GM21515 (cell line): Measurements from ENCODE around the gene CFAP58.

ENCODE experiments used
- ATAC-seq: cut with Tn5 transposase; IDR thresholded peaks from one replicate; pipeline ENCODE4 v1.9.1; 2021; ENCODE audit not compliant: unreplicated experiment

CFAP58 gene

GRCh38 chr10:104322416-104322782, 31.2 kb upstream of the CFAP58 start:
- no peak for ATAC-seq

GRCh38 chr10:104323085-104323484, 30.5 kb upstream of the CFAP58 start:
- no peak for ATAC-seq

GRCh38 chr10:104323760-104324201, 29.9 kb upstream of the CFAP58 start:
- no peak for ATAC-seq

- no peak for ATAC-seq
Observed at GRCh38 chr10:104324221-104324686, 29.4 kb upstream of the CFAP58 start.

DNA sequence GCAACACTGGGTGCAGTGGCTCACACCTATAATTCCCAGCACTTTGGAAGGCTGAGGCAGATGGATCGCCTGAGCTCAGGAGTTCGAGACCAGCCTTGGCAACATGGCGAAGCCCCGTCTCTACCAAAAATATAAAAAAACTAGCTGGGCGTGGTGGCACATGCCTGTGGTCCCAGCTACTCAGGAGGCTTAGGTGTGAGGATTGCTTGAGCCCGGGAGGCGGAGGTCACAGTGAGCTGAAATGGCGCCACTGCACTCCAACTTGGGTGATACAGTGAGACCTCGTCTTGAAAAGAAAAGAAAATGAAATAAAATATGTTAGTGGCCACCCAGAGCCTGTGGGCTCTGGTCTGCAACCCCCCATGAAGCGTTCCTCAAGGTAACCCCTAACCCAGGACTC, 28.7 kb upstream of the CFAP58 start:
- no peak for ATAC-seq

DNA sequence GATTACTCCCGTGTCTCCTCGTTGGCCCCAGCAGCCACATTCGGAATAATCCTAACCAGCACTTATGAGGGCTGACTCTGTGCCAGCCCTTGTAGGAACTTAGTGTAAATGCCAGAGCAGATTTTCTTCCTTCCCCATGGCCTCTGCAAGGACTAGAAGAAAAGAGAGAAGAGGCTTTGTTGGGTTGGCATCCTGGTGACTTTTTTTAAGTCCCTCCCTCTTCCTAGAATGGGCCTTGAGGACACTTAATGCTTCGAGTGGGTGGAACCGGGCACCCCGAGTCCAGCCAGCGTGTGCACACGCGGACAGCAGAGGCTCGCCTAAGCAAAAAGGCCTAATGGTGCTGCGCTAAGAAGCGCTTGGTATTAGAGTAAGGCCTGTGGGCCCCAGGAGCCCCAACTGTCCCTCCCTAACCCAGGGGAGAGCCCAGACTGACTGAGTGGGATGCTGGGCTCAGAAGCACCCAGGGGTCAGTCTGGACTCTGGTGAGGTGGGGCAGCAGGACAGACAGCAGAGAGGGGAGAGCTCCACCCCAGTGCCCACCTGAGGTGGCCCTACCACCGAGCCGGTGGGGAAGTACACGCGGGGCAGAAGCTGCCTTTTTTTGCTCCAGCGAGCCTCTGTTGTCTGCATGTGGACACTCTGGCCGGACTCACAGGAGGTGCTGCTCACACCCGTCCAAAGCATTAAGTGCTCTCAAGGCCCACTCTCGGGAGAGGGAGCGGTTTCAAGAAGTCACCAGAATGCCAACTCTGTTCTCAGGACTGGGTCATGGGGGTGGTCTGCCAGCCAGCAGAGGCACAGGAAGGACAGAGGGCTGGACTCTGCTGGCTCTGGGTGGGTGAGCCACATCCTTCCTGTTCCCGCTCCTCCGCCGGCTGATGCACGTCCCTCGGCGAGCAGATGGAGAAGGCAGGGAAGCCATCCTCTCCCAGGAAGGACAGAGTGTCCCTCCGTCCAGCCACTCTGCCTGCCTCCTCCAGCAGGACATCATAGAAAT, 27.9 kb upstream of the CFAP58 start:
- no peak for ATAC-seq

GRCh38 chr10:104326991-104327610, 26.5 kb upstream of the CFAP58 start:
- ATAC-seq = no peak

- no peak for ATAC-seq
Observed at GRCh38 chr10:104327745-104328645, 25.6 kb upstream of the CFAP58 start.

- ATAC-seq = no peak
Observed at GRCh38 chr10:104328646-104328895, 25.1 kb upstream of the CFAP58 start.

DNA sequence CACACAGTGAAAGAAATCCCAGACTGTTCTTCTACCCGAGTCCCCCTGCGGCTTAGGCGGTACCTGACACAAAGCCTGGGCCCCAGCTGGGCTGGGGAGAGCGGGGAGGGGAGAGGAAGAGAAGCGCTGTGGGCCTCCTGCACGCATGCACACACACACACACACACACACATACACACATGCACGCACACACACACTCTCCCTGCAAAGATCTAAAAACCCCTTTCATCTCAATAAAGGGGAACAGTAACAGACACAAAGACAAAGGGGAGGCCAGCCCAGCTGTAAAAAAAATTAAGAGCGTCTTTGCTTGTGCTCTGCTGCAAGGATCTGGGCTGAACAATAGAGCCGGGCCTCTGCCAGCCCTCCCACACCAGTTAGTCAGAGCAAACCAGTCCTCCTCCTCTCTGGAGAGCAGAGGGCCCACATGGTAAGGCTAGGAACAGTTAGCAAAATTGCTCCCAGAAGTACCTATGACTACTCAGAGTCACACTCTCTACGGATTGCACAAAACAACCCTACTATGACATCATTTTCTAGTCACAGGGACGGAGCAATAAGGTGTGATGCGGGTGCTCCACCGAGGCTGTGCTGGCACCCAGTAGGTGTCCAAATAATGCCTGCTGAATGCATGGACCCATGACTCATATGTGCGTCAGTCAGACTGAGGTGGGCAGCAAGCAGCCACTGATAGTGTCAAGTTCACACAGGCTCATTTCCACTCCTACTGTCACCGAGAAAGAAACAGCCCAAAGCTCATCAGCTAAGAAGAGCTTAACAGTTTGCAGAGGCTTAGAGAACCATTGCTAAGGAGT, 24.5 kb upstream of the CFAP58 start:
- peak; percentile 49 for ATAC-seq

DNA sequence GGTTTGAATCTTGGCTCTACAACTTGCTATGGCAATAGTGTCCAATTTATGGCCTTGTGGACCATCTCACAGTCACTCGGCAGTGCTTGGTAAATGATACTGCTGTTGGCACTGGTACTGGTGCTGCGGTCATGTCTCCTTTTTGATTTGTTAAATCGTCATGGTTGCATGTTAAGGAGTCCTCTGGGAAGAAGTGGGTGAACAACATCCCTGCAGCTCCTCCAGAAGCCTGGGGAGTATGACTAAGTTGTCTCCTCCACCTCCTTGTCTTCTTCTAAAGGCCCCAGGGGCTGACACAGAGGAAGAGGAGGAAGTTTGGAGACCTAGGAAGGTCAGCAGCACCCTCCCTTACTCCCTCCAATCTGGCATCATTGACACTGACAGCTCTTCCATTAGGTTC, 23.9 kb upstream of the CFAP58 start:
- no peak for ATAC-seq

DNA sequence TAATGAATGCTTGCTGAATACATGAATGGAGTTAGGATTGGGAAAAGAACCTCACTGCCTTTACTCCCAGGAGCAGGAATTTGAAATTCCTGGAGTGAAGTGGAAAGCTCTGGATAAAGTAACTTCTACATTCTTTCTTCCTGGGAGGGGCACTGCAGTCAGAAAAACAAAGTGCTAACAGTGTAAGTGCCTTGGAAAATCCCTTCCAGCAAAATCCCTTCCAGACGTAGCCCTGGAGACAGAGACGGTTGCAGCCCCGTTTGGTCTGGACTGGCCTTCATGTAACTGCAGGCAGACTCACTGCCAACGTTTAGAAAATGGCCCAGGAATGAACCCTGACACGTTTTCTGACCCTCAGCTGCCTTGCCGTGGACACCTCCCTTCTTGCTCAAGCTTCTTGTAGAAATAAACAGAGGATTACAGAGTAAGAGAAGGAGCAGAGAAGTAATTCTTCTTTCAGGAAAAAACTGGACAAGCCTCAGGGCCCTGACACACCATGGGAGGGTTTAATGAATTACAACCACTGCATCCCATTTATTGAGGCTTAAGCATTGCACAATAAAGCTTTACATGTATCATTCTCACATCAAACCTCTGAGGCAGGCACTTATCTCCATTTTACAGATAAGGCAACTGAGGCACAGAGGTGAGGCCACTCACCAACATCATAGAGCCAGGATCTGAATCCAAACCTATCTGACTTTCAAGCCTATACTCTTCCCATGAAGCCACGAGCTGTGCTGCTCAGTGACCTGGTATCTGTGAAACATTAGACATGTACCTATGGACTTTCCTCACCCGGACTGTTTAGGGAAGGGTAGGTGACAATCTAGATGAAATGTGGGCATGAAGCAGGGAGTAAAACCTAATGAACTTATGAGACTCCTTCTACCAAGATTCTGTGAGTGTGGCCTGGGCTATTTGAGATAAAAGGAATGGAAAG, 23.2 kb upstream of the CFAP58 start:
- no peak for ATAC-seq

- no peak for ATAC-seq
Observed at GRCh38 chr10:104331208-104331838, 22.3 kb upstream of the CFAP58 start.

DNA sequence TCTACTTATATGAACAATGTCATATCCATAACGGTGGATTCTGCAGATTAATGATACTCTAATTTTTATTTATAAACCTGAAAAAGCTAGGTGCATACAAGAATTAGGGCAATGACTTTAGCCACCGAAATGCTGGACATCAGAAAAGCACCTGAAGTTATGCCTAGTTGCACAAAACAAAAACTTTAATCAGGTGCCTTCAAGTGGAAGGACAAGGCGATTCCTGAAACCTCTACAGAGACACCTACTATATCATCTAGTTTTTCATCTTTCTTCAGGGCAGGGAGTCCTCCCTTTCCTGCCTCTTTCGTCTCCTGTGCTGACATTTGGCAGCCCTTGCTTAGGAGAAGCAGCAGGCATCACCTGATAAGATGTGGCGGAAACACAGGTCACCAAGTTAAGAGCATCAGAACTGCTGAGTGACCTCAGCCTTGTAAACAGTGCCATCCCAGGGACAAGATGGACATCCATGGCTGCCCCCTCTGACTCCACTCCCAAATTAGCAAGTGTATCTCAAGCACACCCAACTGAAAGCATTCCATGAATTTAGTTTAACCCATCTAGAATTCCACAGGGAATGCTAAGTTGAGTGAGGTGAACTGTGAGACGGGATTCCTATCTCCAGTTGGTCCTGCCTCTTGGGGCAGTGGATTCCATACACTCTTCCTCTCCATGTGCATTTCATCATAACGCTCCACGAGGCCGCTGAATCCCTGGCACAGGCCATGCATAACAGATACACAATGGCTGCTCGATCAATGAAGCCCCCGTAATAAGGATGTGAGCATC, 21.2 kb upstream of the CFAP58 start:
- ATAC-seq = no peak

- ATAC-seq = no peak
Observed at GRCh38 chr10:104333032-104333727, 20.5 kb upstream of the CFAP58 start.

GRCh38 chr10:104333728-104334373, 19.8 kb upstream of the CFAP58 start:
- ATAC-seq = no peak

DNA sequence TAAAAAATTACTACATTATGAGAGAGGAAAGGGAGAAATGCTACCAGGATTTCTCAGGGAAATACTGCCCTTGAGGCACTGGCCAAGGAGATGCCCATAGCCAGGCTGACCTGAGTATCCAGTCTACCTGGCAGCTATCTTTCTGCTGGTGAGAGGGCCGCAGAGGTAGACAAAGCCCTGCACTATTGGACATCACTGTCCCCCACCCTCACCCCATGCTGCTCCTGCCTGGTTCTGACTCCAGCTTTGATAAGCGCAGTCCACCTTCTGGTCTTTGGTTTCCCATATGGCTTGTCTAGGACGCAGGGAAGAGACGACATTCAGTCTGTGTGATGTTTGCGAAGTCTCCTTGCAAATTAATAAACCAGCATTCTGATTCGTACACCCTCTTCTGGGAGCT, 19.1 kb upstream of the CFAP58 start:
- no peak for ATAC-seq
